ENCODE results near the gene PALLD.
"Not testable (repeated sequence)": the region's sequence is repeated elsewhere in the genome, so short reads cannot be mapped to it uniquely, and the experiment has no call there.

The PALLD gene

DNA sequence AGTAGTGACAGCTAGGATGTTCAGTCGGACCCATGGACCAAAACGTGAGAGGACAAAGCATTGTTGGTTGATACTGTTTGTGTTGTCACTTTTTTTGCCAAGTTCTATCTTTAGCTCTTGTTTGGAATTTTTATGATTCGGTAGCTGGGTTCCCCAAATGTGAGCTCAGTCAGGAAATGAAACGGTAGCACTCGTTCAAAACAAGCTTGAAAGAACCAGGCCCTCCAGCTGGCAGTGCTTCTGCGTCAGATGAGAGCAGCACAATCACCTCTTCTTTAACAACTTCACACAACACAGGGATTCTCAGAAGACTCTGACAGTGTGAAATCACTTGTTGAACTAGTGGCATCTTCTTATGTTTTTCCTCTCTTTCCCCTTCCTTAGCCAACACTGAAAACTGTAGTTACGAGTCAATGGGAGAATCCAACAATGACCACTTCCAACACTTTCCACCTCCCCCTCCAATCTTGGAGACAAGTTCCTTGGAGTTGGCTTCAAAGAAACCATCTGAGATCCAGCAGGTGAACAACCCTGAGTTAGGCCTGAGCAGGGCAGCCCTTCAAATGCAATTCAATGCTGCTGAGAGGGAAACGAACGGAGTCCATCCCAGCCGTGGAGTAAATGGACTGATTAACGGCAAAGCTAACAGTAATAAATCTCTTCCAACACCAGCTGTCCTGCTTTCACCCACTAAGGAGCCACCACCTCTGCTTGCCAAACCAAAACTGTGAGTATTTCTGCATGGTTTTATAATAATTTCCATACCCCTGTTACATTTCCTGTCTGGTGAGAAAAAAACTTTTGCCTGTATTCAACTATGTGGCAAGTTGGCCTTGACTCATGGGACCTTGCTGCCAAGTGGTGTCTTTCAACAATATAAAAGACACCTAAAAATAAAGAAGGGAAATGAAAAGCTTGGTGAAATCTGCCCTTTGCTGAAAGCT is 214.6 kb downstream of the PALLD start:
- no peak for DNase-seq

GRCh38 chr4:168712316-168712890 is 215.6 kb downstream of the PALLD start:
- no peak for DNase-seq

- DNase-seq: no peak
These were observed 216.4 kb downstream of the PALLD start for GRCh38 chr4:168713253-168713652.

- DNase-seq: no peak
These were observed 219.0 kb downstream of the PALLD start for GRCh38 chr4:168715896-168716295.

DNA sequence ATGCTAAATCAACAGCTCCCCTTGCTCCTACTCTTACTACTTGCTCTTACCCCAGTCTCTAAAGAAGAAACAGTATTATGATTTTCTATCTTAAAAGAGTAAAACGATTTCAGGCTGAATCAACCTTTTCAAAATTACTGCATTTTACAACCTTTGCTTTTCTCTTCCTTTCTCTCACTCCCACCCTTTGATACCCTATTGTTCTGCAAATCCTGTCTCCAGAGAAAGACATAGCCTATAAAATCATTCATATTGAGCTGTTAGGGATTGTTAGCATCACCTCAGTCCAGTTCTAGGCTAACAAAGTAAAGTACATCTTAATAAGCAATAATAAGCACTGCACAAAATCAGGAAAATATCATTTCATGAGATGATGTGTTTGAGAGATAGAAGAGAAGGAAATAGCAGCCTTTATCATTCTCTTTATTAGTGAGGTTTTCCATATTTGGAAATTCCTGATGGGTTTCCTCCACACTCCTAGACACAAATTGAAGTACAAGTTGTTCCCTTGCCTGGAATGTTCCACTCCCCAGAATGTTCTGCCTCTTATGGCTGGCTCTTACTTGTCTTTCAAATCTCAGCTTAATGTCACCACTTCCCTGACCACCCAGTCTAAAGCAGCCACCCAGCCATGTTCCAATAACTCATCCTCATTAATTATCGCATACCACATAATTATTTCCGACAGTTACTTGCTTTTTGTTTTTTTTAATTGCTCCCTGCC is 219.7 kb downstream of the PALLD start:
- DNase-seq: no peak

DNA sequence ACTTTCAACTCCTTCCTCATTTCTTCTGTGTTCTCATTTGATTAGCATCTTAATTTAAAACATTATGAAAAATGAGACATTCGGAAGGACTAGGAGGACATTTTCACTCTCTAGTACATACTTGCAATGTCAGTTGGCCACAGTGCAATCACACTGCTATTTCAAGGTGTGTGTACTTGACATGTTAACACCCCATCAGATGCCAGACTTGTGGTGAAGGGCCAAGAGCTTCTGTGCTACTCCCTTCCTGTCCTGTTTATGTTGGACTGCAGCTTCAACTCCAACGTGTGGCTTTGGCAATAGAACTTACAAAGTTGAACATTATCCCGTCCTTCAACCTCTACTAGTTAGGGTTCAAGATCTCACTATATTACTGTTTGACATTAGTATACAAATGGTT is 221.0 kb downstream of the PALLD start:
- no peak for DNase-seq

DNA sequence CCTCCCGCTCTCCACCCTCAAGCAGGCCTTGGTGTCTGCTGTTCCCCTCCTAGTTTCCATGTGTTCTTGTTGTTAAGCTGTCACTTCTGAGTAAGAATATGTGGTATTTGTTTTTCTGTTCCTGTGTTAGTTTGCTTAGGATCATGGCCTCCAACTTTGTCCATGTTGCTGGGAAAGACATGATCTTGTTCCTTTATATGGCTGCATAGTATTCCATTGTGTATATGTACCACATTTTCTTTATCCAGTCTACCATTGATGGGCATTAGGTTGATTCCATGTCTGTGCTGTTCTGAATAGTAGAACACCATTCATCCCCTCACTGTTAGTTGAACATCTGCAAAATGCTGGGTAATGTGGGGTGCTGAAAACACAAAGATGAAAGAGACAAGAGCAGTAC is 222.9 kb downstream of the PALLD start:
- DNase-seq: no peak

- DNase-seq: no peak
These were observed 223.6 kb downstream of the PALLD start for GRCh38 chr4:168720396-168720900.

DNA sequence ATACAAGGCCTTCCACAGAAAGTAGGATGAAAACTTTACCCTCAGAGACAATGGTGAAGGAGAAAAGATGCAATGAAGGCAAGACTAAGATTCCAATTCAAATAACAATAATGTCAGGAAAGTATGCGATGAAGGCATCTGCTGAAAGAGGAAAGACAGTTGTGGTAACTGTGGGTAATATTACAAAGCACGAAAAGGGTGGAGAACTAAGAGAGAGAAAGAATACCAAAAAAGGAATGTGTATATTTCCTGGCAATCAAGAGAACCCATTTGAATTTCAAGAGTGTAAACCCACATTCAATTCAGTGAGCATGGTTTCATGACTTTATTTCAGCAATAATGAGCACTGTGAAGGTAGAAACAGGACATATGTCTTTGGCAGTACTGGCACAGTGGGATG is 225.5 kb downstream of the PALLD start:
- DNase-seq: no peak

DNA sequence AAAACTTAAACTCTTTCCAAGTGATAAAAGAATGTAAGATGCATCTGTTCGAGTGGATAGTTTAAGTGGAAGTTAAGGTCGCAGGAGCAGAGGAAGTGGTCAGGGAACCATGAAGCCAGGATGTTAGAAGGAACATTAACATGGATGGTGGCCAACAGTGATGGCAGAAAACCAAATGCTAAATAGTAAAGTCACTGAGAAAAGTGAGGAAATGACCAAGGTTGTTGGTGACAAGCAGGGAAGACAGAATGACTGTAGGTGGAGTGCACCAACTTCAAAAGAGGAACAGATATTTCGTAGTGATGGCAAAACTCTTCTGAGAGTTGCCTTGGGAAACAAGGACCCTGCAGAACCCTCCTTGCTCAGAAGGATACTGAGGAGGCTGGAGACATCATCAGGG is 226.2 kb downstream of the PALLD start:
- DNase-seq: no peak

- no peak for DNase-seq
These were observed 226.7 kb downstream of the PALLD start for GRCh38 chr4:168723569-168723968.

GRCh38 chr4:168724243-168724642 is 227.4 kb downstream of the PALLD start:
- no peak for DNase-seq

GRCh38 chr4:168724686-168725411 is 228.0 kb downstream of the PALLD start:
- DNase-seq: no peak

GRCh38 chr4:168725930-168726329 is 229.1 kb downstream of the PALLD start:
- DNase-seq: no peak

- DNase-seq: not testable (repeated sequence)
These were observed 230.3 kb downstream of the PALLD start for GRCh38 chr4:168727181-168727580.

GRCh38 chr4:168731006-168731636 is 234.3 kb downstream of the PALLD start:
- DNase-seq: no peak

GRCh38 chr4:168731706-168732414 is 235.0 kb downstream of the PALLD start:
- DNase-seq: no peak

GRCh38 chr4:168732714-168733113 is 235.9 kb downstream of the PALLD start:
- no peak for DNase-seq

- no peak for DNase-seq
These were observed 238.1 kb downstream of the PALLD start for GRCh38 chr4:168734703-168735678.

DNA sequence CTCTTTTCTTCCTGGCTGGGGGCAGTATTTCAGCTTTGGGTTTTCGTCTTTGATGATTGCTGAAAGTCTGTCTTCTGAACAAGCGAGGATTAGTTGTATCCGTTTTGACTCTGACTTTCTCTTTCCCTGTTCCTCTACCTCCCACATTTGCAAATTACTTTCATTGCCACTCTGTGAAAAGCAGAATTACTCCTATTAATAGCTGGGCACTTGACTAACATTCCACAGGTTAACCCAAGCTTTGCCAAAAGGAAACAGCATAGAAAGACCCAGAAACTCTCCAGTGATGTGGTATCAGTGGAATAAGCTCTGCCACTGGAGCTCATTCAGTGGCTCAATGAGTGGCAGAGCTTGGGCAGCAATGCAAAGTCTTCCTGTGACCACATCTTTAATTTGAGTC is 238.9 kb downstream of the PALLD start:
- DNase-seq: no peak

Measured in T1000 (cell line).